Panc1 (cell line): ENCODE measurements around the gene TINAGL1. TPM values are rescaled to one million over a fixed set of nuclear protein-coding genes. Genes with fewer than 3 reads are reported as not detected.

Experiments used
- ATAC-seq: fragments of 200-7000 bp; cut with Tn5 transposase; 2 replicates; pipeline ENCODE4 v1.9.1; 2020; ENCODE audit warnings: mild to moderate bottlenecking, moderate library complexity
- BruUV-seq: library from RNA; stranded (reverse); fragments of 400-500 nt; replicated peaks from 2 replicates; lab custom pipeline; 2021; lab: Mats Ljungman, UMichigan
- CTCF ChIA-PET: fragments of 300-600 bp; sonication (Branson Sonifier 250); formaldehyde crosslinking; loops from one replicate; lab custom pipeline; 2022; ENCODE audit warnings: antibody characterized with exemption; lab: Charles Lee
- POLR2A ChIA-PET: fragments of 300-600 bp; sonication (Branson Sonifier 250); formaldehyde crosslinking; loops from one replicate; lab custom pipeline; 2022; ENCODE audit warnings: antibody characterized with exemption; lab: Charles Lee
- DNase-seq: peaks from one replicate; pipeline ENCODE4 v3.0.0-alpha.2; 2010; ENCODE audit warnings: low read depth, low spot score
- H3K27ac ChIP-seq: 2 replicates; pipeline ENCODE4 v1.5.1; 2011; ENCODE audit warnings: mild to moderate bottlenecking, low read length, inconsistent platforms
- H3K27me3 ChIP-seq: fragments of 200-500 bp; sonication (Bioruptor generic); 2 replicates; pipeline ENCODE4 v1.6.0; 2014; ENCODE audit warnings: low read length, inconsistent platforms; ENCODE audit not compliant: control insufficient read depth, insufficient read depth
- H3K36me3 ChIP-seq: fragments of 200-500 bp; sonication (Bioruptor generic); 2 replicates; pipeline ENCODE4 v1.5.1; 2014; ENCODE audit warnings: inconsistent platforms, mild to moderate bottlenecking, low read length, moderate library complexity; ENCODE audit not compliant: control insufficient read depth, insufficient read depth
- H3K4me1 ChIP-seq: 2 replicates; pipeline ENCODE4 v1.5.1; 2011; ENCODE audit warnings: inconsistent platforms, mild to moderate bottlenecking, low read length, moderate library complexity; ENCODE audit not compliant: control insufficient read depth, insufficient read depth
- H3K4me3 ChIP-seq, 2 experiments: 2 replicates each; pipeline ENCODE4 v1.5.1; 2011 to 2012; ENCODE audit warnings: low read depth in 2 of 2, low read length in 2 of 2, mild to moderate bottlenecking in 2 of 2, inconsistent platforms in 1 of 2, moderate library complexity in 1 of 2
- H3K9me3 ChIP-seq: fragments of 200-500 bp; sonication (Bioruptor generic); 2 replicates; pipeline ENCODE4 v1.5.1; 2014; ENCODE audit warnings: low read depth, mild to moderate bottlenecking, inconsistent platforms, low read length, moderate library complexity; ENCODE audit not compliant: control insufficient read depth, insufficient read depth
- CTCF ChIP-seq: fragments of 450-650 bp; IDR thresholded peaks from 2 replicates; pipeline ENCODE4 v1.5.1; 2017; ENCODE audit warnings: mild to moderate bottlenecking
- POLR2AphosphoS5 ChIP-seq: IDR thresholded peaks from 2 replicates; pipeline ENCODE4 v1.6.1; 2012; ENCODE audit warnings: mild to moderate bottlenecking, low read depth, low read length, moderate library complexity
- REST ChIP-seq, 2 experiments: IDR thresholded peaks; 2 replicates each; pipeline ENCODE4 v1.6.1; 2011 to 2012; ENCODE audit warnings: low read depth in 2 of 2, control low read depth in 1 of 2, low read length in 1 of 2, mild to moderate bottlenecking in 1 of 2, moderate library complexity in 1 of 2; ENCODE audit not compliant: insufficient read depth in 1 of 2
- SIN3A ChIP-seq: IDR thresholded peaks from 2 replicates; pipeline ENCODE4 v1.6.1; 2012; ENCODE audit warnings: low read depth, mild to moderate bottlenecking, low read length, moderate library complexity, borderline replicate concordance; ENCODE audit not compliant: insufficient read depth
- TCF7L2 ChIP-seq: IDR thresholded peaks from 2 replicates; pipeline ENCODE4 v1.6.1; 2011; ENCODE audit warnings: mild to moderate bottlenecking, low read depth, low read length, inconsistent platforms
- in situ Hi-C: cut with HindIII; loops from 2 replicates; pipeline ENCODE4 v1.10.0; 2016; ENCODE audit warnings: low sequenced_read_pairs, low pct_unique_long_range_greater_than_20kb
- intact Hi-C: fragments of 100-400 bp; cut with micrococcal nuclease; formaldehyde crosslinking; loops from one replicate; pipeline ENCODE4 v1.10.0; 2022; ENCODE audit not compliant: unreplicated experiment
- total RNA-seq: library from RNA; stranded (reverse); gene quantifications from one replicate; pipeline ENCODE4 v1.2.1, GENCODE V29; 2021; ENCODE audit not compliant: unreplicated experiment

The TINAGL1 gene
- total RNA-seq, 1 experiment from 2014 or later = 6.1 TPM

- peaks cover 3% of the 10 kb centered on the region for H3K4me1 ChIP-seq
- no peak overlapping the region for H3K4me3 ChIP-seq
- ATAC-seq (no peak), DNase-seq (no peak)
- H3K36me3 ChIP-seq = no peaks in the 10 kb centered on the region
- H3K27me3 ChIP-seq = peaks cover 5% of the 10 kb centered on the region
- H3K27ac ChIP-seq = no peak overlapping the region
- BruUV-seq = no TSS peak
- H3K9me3 ChIP-seq = no peaks in the 10 kb centered on the region
- POLR2A ChIA-PET = interaction anchor here (0.6 kb wide), 1 partner anchor 49 kb away, joined by 4 read pairs; no protein-coding TSS in a partner anchor
- TF ChIP-seq REST (IDR thresholded peaks at IDR 0.05; ENCODE audit: insufficient read depth in 1 of 2, low read depth in 2 of 2, low read length in 1 of 2) (no peak), CTCF (no peak), SIN3A (no peak), POLR2AphosphoS5 (no peak), TCF7L2 (no peak)
- in situ Hi-C loops (no loop called here), intact Hi-C loops (no loop called here)
- CTCF ChIA-PET = interaction anchor here (0.8 kb wide), 1 partner anchor 67 kb away, joined by 3 read pairs; no protein-coding TSS in a partner anchor
Observed at GRCh38 chr1:31615939-31616338, 39.6 kb downstream of the TINAGL1 start.

DNA sequence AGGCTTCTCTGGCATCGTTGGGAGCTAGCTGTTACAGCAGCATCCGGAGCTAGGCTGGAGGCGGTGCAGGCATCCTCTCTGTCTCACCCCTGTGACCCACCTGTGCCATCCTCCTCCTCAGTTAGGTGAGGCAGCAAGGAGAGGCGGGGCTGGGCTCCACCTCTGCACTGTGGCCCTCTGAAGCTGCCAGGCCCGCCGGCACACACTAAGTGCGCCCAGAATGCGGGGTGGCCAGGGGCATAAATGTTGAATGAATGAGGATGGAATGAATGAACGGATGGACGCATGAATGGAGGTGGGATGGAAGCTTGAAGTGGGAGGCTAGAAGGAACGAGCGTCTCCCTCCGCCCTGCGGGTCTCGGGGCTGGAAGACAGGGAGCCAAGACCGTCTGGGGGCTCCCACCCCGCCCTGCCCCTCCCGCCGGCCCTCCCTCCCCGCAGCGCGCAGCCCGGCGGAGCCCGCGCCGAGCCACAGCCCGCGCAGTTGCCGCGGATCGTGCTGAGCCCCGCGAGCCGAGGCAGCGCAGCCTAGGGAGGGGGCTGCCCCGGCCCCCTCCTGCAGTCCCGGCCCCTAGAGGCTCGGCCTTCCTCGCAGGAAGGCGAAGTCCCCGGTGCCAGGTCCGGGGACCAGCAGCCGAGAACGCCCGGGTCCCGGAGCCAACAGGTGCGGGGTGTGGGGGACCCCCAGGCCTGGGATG lies 41.1 kb downstream of the TINAGL1 start, which contains the start of gene HCRTR1:
TSS of gene HCRTR1 (plus strand) at position 472 of the 698 bp plus-strand sequence. CDS start 1,504 bp downstream, outside the sequence.
- ATAC-seq = peak; percentile 23
- BruUV-seq = no TSS peak
- no peak within 1 kb of the TSS for H3K27ac ChIP-seq
- peaks cover 5% of the 10 kb centered on the region for H3K27me3 ChIP-seq
- no peak for DNase-seq
- TF ChIP-seq CTCF (no peak), SIN3A (no peak), TCF7L2 (no peak), REST (IDR thresholded peaks at IDR 0.05; ENCODE audit: insufficient read depth in 1 of 2, low read depth in 2 of 2, low read length in 1 of 2) (no peak), POLR2AphosphoS5 (no peak)
- H3K36me3 ChIP-seq = no peaks in the 10 kb centered on the region
- intact Hi-C loops (no loop called here), in situ Hi-C loops (no loop called here)
- CTCF ChIA-PET = interaction anchor here (0.7 kb wide), 1 partner anchor 63 kb away, joined by 21 read pairs; no protein-coding TSS in a partner anchor
- H3K9me3 ChIP-seq = no peaks in the 10 kb centered on the region
- POLR2A ChIA-PET = interaction anchor here (0.7 kb wide), 1 partner anchor 972 kb away, joined by 15 read pairs; no protein-coding TSS in a partner anchor
- peaks cover 3% of the 10 kb centered on the region for H3K4me1 ChIP-seq
- H3K4me3 ChIP-seq = peak within 1 kb of the TSS; percentile 45 to 47
